IMR-90 (cell line): Measurements from ENCODE around the gene TNN. TPM values are rescaled to one million over a fixed set of nuclear protein-coding genes. Genes with fewer than 3 reads are reported as not detected.

Experiments used
- ATAC-seq: fragments of 200-7000 bp; cut with Tn5 transposase; 2 replicates; pipeline ENCODE4 v1.9.1; 2020; ENCODE audit warnings: low read depth, mild to moderate bottlenecking, moderate library complexity
- BruUV-seq: library from RNA; stranded (reverse); fragments of 400-500 nt; replicated peaks from 2 replicates; lab custom pipeline; 2021; lab: Mats Ljungman, UMichigan
- CTCF ChIA-PET: fragments of 300-600 bp; formaldehyde crosslinking; extraction: SDS; loops from one replicate; lab custom pipeline; 2021; ENCODE audit warnings: antibody characterized with exemption; lab: Yijun Ruan, JAX
- POLR2A ChIA-PET: fragments of 300-600 bp; sonication (Branson Sonifier 250); formaldehyde crosslinking; loops from one replicate; lab custom pipeline; 2022; ENCODE audit warnings: antibody characterized with exemption; ENCODE audit not compliant: unreplicated experiment; lab: Charles Lee
- DNase-seq: peaks from one replicate; pipeline ENCODE4 v3.0.0; 2013
- H2AFZ ChIP-seq: replicated peaks from 2 replicates; pipeline ENCODE3; 2013; ENCODE audit warnings: low read length, mild to moderate bottlenecking; ENCODE audit not compliant: poor library complexity
- H2AK5ac ChIP-seq: 2 replicates; pipeline ENCODE4 v1.6.1; 2013; ENCODE audit warnings: low read depth, low read length, inconsistent platforms
- H2AK9ac ChIP-seq: replicated peaks from 2 replicates; pipeline ENCODE3; 2013; ENCODE audit warnings: mild to moderate bottlenecking, low read depth, low read length, moderate library complexity; ENCODE audit not compliant: poor library complexity
- H2BK120ac ChIP-seq: 2 replicates; pipeline ENCODE4 v1.6.1; 2013; ENCODE audit warnings: low read depth, low read length, inconsistent platforms
- H2BK15ac ChIP-seq: 3 replicates; pipeline ENCODE4 v1.6.1; 2013; ENCODE audit warnings: low read depth, low read length, inconsistent platforms
- H2BK20ac ChIP-seq: 2 replicates; pipeline ENCODE4 v1.6.1; 2013; ENCODE audit warnings: low read depth, mild to moderate bottlenecking, inconsistent platforms, low read length, moderate library complexity
- H2BK5ac ChIP-seq: 2 replicates; pipeline ENCODE4 v1.6.1; 2013; ENCODE audit warnings: mild to moderate bottlenecking, low read depth, low read length, inconsistent platforms; ENCODE audit not compliant: poor library complexity, severe bottlenecking
- H3K14ac ChIP-seq: replicated peaks from 2 replicates; pipeline ENCODE4 v1.6.1; 2013; ENCODE audit warnings: low read depth, low read length, inconsistent platforms
- H3K18ac ChIP-seq: 2 replicates; pipeline ENCODE4 v1.6.1; 2013; ENCODE audit warnings: low read depth, low read length, control low read depth
- H3K23ac ChIP-seq: 2 replicates; pipeline ENCODE4 v1.6.1; 2013; ENCODE audit warnings: low read depth, low read length, inconsistent platforms
- H3K27ac ChIP-seq: 2 replicates; pipeline ENCODE4 v1.5.1; 2013; ENCODE audit warnings: mild to moderate bottlenecking, control low read depth, low read length; ENCODE audit not compliant: insufficient read depth
- H3K27me3 ChIP-seq: 2 replicates; pipeline ENCODE4 v1.6.1; 2013; ENCODE audit warnings: low read length; ENCODE audit not compliant: control insufficient read depth, insufficient read depth
- H3K36me3 ChIP-seq: 2 replicates; pipeline ENCODE4 v1.6.1; 2013; ENCODE audit warnings: low read length, mixed read lengths; ENCODE audit not compliant: control insufficient read depth, insufficient read depth
- H3K4ac ChIP-seq: 2 replicates; pipeline ENCODE4 v1.6.1; 2013; ENCODE audit warnings: low read depth, low read length, inconsistent platforms
- H3K4me1 ChIP-seq: 2 replicates; pipeline ENCODE4 v1.6.1; 2013; ENCODE audit warnings: low read length, mixed read lengths; ENCODE audit not compliant: control insufficient read depth, insufficient read depth
- H3K4me2 ChIP-seq: 2 replicates; pipeline ENCODE4 v1.6.1; 2013; ENCODE audit warnings: low read depth, mild to moderate bottlenecking, control low read depth, low read length, moderate library complexity
- H3K4me3 ChIP-seq: 2 replicates; pipeline ENCODE4 v1.5.1; 2013; ENCODE audit warnings: low read depth, mild to moderate bottlenecking, control low read depth, low read length, moderate library complexity; ENCODE audit not compliant: insufficient read depth
- H3K56ac ChIP-seq: 2 replicates; pipeline ENCODE4 v1.6.1; 2013; ENCODE audit warnings: low read length, inconsistent platforms; ENCODE audit not compliant: insufficient read depth; ENCODE audit errors: extremely low read depth
- H3K79me1 ChIP-seq, 2 experiments: 2 replicates each; pipeline ENCODE4 v1.6.1; 2013; ENCODE audit warnings: low read length in 2 of 2, inconsistent platforms in 1 of 2, low read depth in 1 of 2
- H3K9ac ChIP-seq: 2 replicates; pipeline ENCODE4 v1.6.1; 2013; ENCODE audit warnings: low read depth, low read length, control low read depth
- H3K9me1 ChIP-seq: 2 replicates; pipeline ENCODE4 v1.6.1; 2013; ENCODE audit warnings: low read length, inconsistent platforms; ENCODE audit not compliant: insufficient read depth
- H3K9me3 ChIP-seq: 2 replicates; pipeline ENCODE4 v1.6.1; 2013; ENCODE audit warnings: low read length; ENCODE audit not compliant: control insufficient read depth, insufficient read depth
- H4K20me1 ChIP-seq: 2 replicates; pipeline ENCODE4 v1.6.1; 2013; ENCODE audit warnings: low read length, inconsistent platforms; ENCODE audit not compliant: insufficient read depth
- H4K5ac ChIP-seq: 2 replicates; pipeline ENCODE4 v1.6.1; 2013; ENCODE audit warnings: mild to moderate bottlenecking, low read depth, low read length, control low read depth
- H4K8ac ChIP-seq, 2 experiments: 2 replicates each; pipeline ENCODE4 v1.6.1; 2013; ENCODE audit warnings: low read depth in 2 of 2, low read length in 2 of 2, control low read depth in 1 of 2, inconsistent platforms in 1 of 2
- H4K91ac ChIP-seq: 2 replicates; pipeline ENCODE4 v1.6.1; 2013; ENCODE audit warnings: low read depth, low read length, inconsistent platforms; ENCODE audit not compliant: insufficient read depth
- MAFK ChIP-seq: IDR thresholded peaks from 2 replicates; pipeline ENCODE4 v1.6.1; 2012; ENCODE audit warnings: low read depth, low read length, improper control_type of control experiment
- MAZ ChIP-seq: IDR thresholded peaks from 2 replicates; pipeline ENCODE4 v1.6.1; 2012; ENCODE audit warnings: low read depth, mild to moderate bottlenecking, low read length, improper control_type of control experiment, moderate library complexity, borderline replicate concordance
- POLR2A ChIP-seq: IDR thresholded peaks from 2 replicates; pipeline ENCODE4 v1.6.1; 2012; ENCODE audit warnings: mild to moderate bottlenecking, low read depth, low read length
- RFX5 ChIP-seq: IDR thresholded peaks from 2 replicates; pipeline ENCODE4 v1.8.0; 2012; ENCODE audit warnings: low read depth, mild to moderate bottlenecking, low read length, moderate library complexity
- SMC3 ChIP-seq: fragments of 150-350 bp; IDR thresholded peaks from 2 replicates; pipeline ENCODE4 v1.6.1; 2016; ENCODE audit warnings: low read depth, mild to moderate bottlenecking, antibody characterized with exemption, low read length, moderate library complexity
- WGBS, 2 experiments: methylation state at CpG; one replicate each; pipeline versions ENCODE4 v1.1.5 to v1.1.7; 2013; ENCODE audit warnings: missing lambda C conversion rate in 2 of 2; ENCODE audit not compliant: insufficient read length in 1 of 2; ENCODE audit errors: extremely low coverage in 2 of 2; 5-methylcytosine and 5-hydroxymethylcytosine counted together
- dilution Hi-C: fragments of 300-500 bp; cut with HindIII; formaldehyde crosslinking; loops from one replicate; pipeline ENCODE4 v1.14.3; 2018; ENCODE audit warnings: low sequenced_read_pairs; ENCODE audit not compliant: unreplicated experiment
- in situ Hi-C: fragments of 300-500 bp; cut with MboI; formaldehyde crosslinking; loops from 3 replicates; pipeline ENCODE4 v1.14.3; 2019; ENCODE audit warnings: low sequenced_read_pairs, inconsistent platforms, mixed read lengths
- intact Hi-C: fragments of 100-400 bp; cut with micrococcal nuclease; formaldehyde crosslinking; loops from 2 replicates; pipeline ENCODE4 v1.10.0; 2022
- polyA plus RNA-seq, 3 experiments: library from polyadenylated mRNA; depleted of rRNA; stranded (reverse); fragments of >200 nt; gene quantifications; 2 replicates each; pipeline ENCODE4 v1.2.3, GENCODE V29; 2012; ENCODE audit warnings: low replicate concordance in 1 of 3
- total RNA-seq: library from RNA; depleted of rRNA; stranded (reverse); fragments of >200 nt; gene quantifications from 2 replicates; pipeline ENCODE4 v1.2.3, GENCODE V29; 2012

TNN gene
- total and polyA plus RNA-seq, 2 of the 4 experiments (the other 2 are of a cell fraction), result not detected

DNA sequence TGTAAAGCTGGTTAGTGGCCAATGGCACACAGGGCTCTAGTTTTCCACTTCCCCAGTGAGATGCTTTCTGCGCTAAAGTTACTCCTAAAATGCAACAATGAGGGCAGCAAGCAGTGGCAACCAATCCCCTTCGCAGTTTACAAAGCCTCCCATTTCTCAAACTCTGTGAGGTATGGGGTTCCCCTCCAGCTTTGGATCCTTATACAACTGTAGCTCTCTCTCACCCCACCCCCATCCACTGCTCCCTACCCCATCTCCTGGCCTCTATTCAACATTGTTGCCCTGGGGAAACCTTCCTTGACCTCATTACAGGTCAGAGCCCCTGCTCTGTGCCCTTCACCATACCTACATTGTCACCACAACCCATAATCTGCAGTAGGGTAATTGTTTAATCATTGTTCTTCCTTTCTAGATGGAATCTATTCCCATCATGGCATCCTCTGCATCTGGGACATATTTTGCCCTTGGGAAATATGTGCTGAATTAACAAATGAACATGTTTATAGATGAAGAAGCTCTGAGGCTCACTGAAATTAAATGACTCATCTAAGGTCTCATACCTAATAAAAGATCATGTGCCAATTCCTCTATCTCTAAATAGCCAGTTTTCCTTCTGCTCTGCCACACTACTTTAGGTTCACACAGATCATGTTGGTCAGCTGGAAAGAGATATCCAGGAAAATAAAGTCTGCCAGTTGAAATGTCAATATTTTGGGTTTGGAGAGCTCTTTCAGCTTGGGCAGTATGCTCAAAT lies 112.4 kb downstream of the TNN start:
- DNase-seq (no peak), ATAC-seq (no peak)
- intact Hi-C loops (no loop called here), in situ Hi-C loops (no loop called here), dilution Hi-C loops (no loop called here)
- no peak overlapping the region for H2BK20ac ChIP-seq
- TF ChIP-seq MAFK, result no peak
- no peak for TF ChIP-seq RFX5
- TF ChIP-seq SMC3, result no peak
- no peak for TF ChIP-seq POLR2A
- no peak for TF ChIP-seq MAZ
- no peak overlapping the region for H2AFZ ChIP-seq
- no peak overlapping the region for H2BK15ac ChIP-seq
- H4K20me1 ChIP-seq, result no peaks in the 10 kb centered on the region
- H4K8ac ChIP-seq, result no peak overlapping the region
- CTCF ChIA-PET, result no interaction called here
- no peak overlapping the region for H3K14ac ChIP-seq
- no peak overlapping the region for H3K27ac ChIP-seq
- H4K5ac ChIP-seq, result no peak overlapping the region
- H2BK120ac ChIP-seq, result no peak overlapping the region
- H3K4me3 ChIP-seq, result no peak overlapping the region
- H3K4me2 ChIP-seq, result no peak overlapping the region
- WGBS, 2 experiments, result no CpG with 5 or more reads among the region's 2 CpGs
- H3K79me1 ChIP-seq, result no peaks in the 10 kb centered on the region
- no peaks in the 10 kb centered on the region for H3K4me1 ChIP-seq
- H3K36me3 ChIP-seq, result no peaks in the 10 kb centered on the region
- no peak overlapping the region for H2BK5ac ChIP-seq
- no peaks in the 10 kb centered on the region for H3K27me3 ChIP-seq
- H3K9ac ChIP-seq, result no peak overlapping the region
- no peak overlapping the region for H2AK5ac ChIP-seq
- POLR2A ChIA-PET, result no interaction called here
- no peak overlapping the region for H3K4ac ChIP-seq
- H3K18ac ChIP-seq, result no peak overlapping the region
- no peak overlapping the region for H3K23ac ChIP-seq
- no peak overlapping the region for H4K91ac ChIP-seq
- H3K9me3 ChIP-seq, result no peaks in the 10 kb centered on the region
- no peak overlapping the region for H2AK9ac ChIP-seq
- no peak overlapping the region for H3K56ac ChIP-seq
- no TSS peak for BruUV-seq
- H3K9me1 ChIP-seq, result no peaks in the 10 kb centered on the region
